Tibial nerve (tissue), 4 donors: ENCODE data around the gene CATSPERZ.

ENCODE experiments used
- CTCF ChIP-seq, 5 experiments: fragments of 200-600 bp in 3 of 5; fragments of 450-650 bp in 2 of 5; sonication (generic) in 3 of 5; IDR thresholded peaks; one replicate each; pipeline ENCODE4 v1.5.1; 2016 to 2019; ENCODE audit warnings: antibody characterized with exemption in 5 of 5, mild to moderate bottlenecking in 3 of 5, moderate library complexity in 2 of 5
- EP300 ChIP-seq, 2 donors: sonication (generic); formaldehyde crosslinking; IDR thresholded peaks; one replicate each; pipeline ENCODE4 v1.6.1; 2017; ENCODE audit warnings: antibody characterized with exemption in 2 of 2, mild to moderate bottlenecking in 1 of 2
- POLR2A ChIP-seq, 2 donors: fragments of 450-650 bp; IDR thresholded peaks; one replicate each; pipeline ENCODE4 v1.6.1; 2017; ENCODE audit warnings: antibody characterized with exemption in 2 of 2, mild to moderate bottlenecking in 2 of 2, moderate library complexity in 2 of 2

GRCh38 chr11:64253043-64253442 is 47.1 kb upstream of the CATSPERZ start:
- TF ChIP-seq POLR2A (IDR thresholded peaks at IDR 0.05) (no peak), CTCF (IDR thresholded peaks at IDR 0.05) (no peak), EP300 (IDR thresholded peaks at IDR 0.05) (no peak)
